Measurements from ENCODE around the gene DAPL1.

DAPL1 gene

DNA sequence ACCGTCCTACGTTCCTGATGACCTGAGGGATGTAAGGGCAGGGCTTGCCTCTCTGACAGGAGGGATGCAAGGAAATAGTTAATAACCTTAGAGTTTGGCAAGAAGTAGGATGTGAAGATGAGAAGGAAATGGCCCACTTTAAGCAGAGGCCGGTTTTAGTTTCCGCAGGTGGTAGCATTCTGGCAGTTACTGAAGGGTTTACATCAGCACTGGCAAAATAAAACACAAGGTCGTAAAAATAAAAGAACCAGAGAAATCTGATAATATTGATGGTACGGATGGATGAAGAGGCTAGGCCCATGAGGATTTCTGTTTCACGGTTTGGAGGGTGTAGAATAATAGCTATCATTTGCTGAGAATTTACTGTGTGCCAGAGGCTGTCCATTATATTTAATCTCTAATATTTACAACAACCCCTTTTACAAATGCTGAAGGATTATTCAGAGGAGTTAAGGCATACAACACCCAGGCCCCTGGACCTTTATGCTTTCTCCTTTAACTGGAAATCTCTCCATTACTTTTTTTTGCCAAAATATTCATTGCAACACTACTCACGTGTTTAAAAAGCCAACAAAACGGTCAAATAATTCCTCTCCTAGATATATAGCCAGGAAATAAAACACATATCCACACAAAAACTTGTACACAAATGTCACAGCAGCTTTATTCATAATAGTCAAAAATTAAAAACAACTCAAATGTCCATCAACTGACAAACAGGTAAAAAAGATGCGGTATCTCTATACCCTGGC, 28.5 kb downstream of the DAPL1 start:
- Histone ChIP-seq H2AFZ (ENCODE audit: low read depth, low read length) (no peak overlapping the region), H3K9ac (ENCODE audit: low read length) (no peak overlapping the region), H3K79me2 (ENCODE audit: low read length) (no peaks in the 10 kb centered on the region), H3K4me2 (ENCODE audit: low read length) (no peak overlapping the region), H4K20me1 (ENCODE audit: insufficient read depth, low read length) (no peaks in the 10 kb centered on the region), H3K27me3 (ENCODE audit: low read depth, low read length) (no peaks in the 10 kb centered on the region), H3K36me3 (replicated peaks; ENCODE audit: low read depth, low read length) (no peaks in the 10 kb centered on the region), H3K9me3 (ENCODE audit: insufficient read depth, low read length) (no peaks in the 10 kb centered on the region), H3K4me3 (ENCODE audit: low read length) (no peak overlapping the region), H3K4me1 (ENCODE audit: low read length) (no peaks in the 10 kb centered on the region), H3K27ac (ENCODE audit: low read length) (no peak overlapping the region)
- TF ChIP-seq, protein P1, sequence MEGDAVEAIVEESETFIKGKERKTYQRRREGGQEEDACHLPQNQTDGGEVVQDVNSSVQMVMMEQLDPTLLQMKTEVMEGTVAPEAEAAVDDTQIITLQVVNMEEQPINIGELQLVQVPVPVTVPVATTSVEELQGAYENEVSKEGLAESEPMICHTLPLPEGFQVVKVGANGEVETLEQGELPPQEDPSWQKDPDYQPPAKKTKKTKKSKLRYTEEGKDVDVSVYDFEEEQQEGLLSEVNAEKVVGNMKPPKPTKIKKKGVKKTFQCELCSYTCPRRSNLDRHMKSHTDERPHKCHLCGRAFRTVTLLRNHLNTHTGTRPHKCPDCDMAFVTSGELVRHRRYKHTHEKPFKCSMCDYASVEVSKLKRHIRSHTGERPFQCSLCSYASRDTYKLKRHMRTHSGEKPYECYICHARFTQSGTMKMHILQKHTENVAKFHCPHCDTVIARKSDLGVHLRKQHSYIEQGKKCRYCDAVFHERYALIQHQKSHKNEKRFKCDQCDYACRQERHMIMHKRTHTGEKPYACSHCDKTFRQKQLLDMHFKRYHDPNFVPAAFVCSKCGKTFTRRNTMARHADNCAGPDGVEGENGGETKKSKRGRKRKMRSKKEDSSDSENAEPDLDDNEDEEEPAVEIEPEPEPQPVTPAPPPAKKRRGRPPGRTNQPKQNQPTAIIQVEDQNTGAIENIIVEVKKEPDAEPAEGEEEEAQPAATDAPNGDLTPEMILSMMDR (IDR thresholded peaks at IDR 0.05; ENCODE audit: low read depth, low read length): no peak
- TF ChIP-seq EZH2phosphoT487 (IDR thresholded peaks at IDR 0.05; ENCODE audit: low read depth): no peak

DNA sequence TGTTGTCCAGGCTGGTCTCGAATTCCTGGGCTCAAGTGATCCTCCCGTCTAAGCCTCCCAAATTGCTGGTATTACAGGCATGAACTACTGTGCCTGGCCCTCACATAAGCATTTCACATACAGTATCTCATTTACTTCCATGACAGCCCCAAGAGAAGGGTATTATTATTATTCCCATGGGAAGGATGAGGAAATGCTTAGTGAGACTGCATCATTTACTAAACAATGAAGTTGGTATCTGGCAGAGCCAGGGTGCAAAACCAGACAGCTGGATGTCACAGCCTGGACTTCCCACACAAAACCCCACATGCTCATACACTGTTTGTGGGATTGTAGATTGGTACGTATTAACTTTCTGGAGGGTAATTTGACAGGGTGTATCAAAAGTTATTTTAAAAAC, 29.9 kb downstream of the DAPL1 start:
- H3K27me3 ChIP-seq (ENCODE audit: low read depth, low read length): no peaks in the 10 kb centered on the region
- no peak for TF ChIP-seq EZH2phosphoT487 (IDR thresholded peaks at IDR 0.05; ENCODE audit: low read depth)
- TF ChIP-seq, protein P1 (IDR thresholded peaks at IDR 0.05; ENCODE audit: low read depth, low read length): no peak
- no peak overlapping the region for H2AFZ ChIP-seq (ENCODE audit: low read depth, low read length)
- no peak overlapping the region for H3K4me3 ChIP-seq (ENCODE audit: low read length)
- no peak overlapping the region for H3K4me2 ChIP-seq (ENCODE audit: low read length)
- H3K4me1 ChIP-seq (ENCODE audit: low read length): no peaks in the 10 kb centered on the region
- no peak overlapping the region for H3K9ac ChIP-seq (ENCODE audit: low read length)
- no peaks in the 10 kb centered on the region for H3K79me2 ChIP-seq (ENCODE audit: low read length)
- H4K20me1 ChIP-seq (ENCODE audit: insufficient read depth, low read length): no peaks in the 10 kb centered on the region
- H3K36me3 ChIP-seq (replicated peaks; ENCODE audit: low read depth, low read length): no peaks in the 10 kb centered on the region
- no peaks in the 10 kb centered on the region for H3K9me3 ChIP-seq (ENCODE audit: insufficient read depth, low read length)
- no peak overlapping the region for H3K27ac ChIP-seq (ENCODE audit: low read length)

DNA sequence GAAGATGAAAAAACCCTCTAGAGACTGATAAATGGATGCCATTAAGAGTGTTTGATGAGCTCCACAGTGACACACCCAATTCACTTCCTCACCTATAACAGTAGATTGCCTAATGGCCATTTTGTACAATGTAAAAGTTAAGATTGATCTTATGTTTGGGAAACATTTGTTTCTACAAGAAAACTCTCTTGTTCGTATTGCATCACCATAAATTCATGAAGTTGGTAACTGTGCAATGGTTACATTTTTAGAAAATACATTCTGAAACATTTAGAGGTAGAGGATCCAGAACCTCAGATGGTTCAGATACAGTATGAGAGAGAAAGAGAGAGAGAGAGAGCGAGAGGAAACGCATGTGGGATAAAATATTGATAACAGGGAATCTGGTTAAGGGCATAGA, 31.8 kb downstream of the DAPL1 start:
- no peaks in the 10 kb centered on the region for H4K20me1 ChIP-seq (ENCODE audit: insufficient read depth, low read length)
- TF ChIP-seq, protein P1 (IDR thresholded peaks at IDR 0.05; ENCODE audit: low read depth, low read length): no peak
- TF ChIP-seq EZH2phosphoT487 (IDR thresholded peaks at IDR 0.05; ENCODE audit: low read depth): no peak
- no peak overlapping the region for H3K4me3 ChIP-seq (ENCODE audit: low read length)
- H3K27ac ChIP-seq (ENCODE audit: low read length): no peak overlapping the region
- no peak overlapping the region for H3K9ac ChIP-seq (ENCODE audit: low read length)
- H3K27me3 ChIP-seq (ENCODE audit: low read depth, low read length): no peaks in the 10 kb centered on the region
- H2AFZ ChIP-seq (ENCODE audit: low read depth, low read length): no peak overlapping the region
- H3K4me2 ChIP-seq (ENCODE audit: low read length): no peak overlapping the region
- no peaks in the 10 kb centered on the region for H3K79me2 ChIP-seq (ENCODE audit: low read length)
- H3K36me3 ChIP-seq (replicated peaks; ENCODE audit: low read depth, low read length): no peaks in the 10 kb centered on the region
- no peaks in the 10 kb centered on the region for H3K4me1 ChIP-seq (ENCODE audit: low read length)
- no peaks in the 10 kb centered on the region for H3K9me3 ChIP-seq (ENCODE audit: insufficient read depth, low read length)

DNA sequence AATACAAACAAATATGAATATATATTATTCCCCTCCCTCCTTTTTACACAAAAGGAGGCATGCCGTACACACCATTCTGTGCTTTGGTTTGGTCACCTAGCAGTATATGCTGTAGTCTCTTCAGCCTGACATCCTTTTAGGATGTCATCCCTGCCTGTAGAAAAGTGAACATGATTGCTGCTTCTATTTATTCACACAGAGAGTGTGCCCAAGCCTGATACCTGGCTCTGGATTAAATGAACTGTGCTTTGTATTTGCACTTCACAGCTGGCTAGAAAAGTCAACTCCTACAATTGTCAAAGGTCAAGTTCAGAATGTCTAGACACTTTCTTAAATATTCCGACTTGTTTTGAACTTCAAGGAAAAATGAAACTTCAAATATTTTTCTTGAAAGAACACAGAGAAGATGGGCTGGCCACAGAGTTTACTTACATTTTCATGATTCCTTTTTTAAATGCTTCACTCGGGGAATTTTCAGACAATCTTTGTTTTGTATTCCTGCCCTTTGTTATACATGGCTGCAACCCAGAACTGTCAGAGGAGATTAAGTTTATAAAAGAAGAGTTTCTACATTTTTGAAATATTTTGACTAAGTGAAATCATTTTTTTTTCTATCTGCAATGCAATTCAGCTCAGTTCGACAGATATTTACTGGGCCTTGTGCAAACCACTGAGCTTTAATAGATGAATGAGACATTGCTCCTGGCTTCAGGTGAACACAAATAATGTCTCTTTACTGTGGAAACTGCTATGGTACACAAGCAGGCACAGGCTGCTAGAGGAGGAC, 33.5 kb downstream of the DAPL1 start:
- H3K36me3 ChIP-seq (replicated peaks; ENCODE audit: low read depth, low read length): no peaks in the 10 kb centered on the region
- H2AFZ ChIP-seq (ENCODE audit: low read depth, low read length): no peak overlapping the region
- H3K79me2 ChIP-seq (ENCODE audit: low read length): no peaks in the 10 kb centered on the region
- TF ChIP-seq EZH2phosphoT487 (IDR thresholded peaks at IDR 0.05; ENCODE audit: low read depth): no peak
- TF ChIP-seq, protein P1 (IDR thresholded peaks at IDR 0.05; ENCODE audit: low read depth, low read length): no peak
- no peak overlapping the region for H3K4me2 ChIP-seq (ENCODE audit: low read length)
- H3K27ac ChIP-seq (ENCODE audit: low read length): no peak overlapping the region
- no peaks in the 10 kb centered on the region for H3K9me3 ChIP-seq (ENCODE audit: insufficient read depth, low read length)
- no peaks in the 10 kb centered on the region for H3K4me1 ChIP-seq (ENCODE audit: low read length)
- no peaks in the 10 kb centered on the region for H4K20me1 ChIP-seq (ENCODE audit: insufficient read depth, low read length)
- no peak overlapping the region for H3K4me3 ChIP-seq (ENCODE audit: low read length)
- no peak overlapping the region for H3K9ac ChIP-seq (ENCODE audit: low read length)
- no peaks in the 10 kb centered on the region for H3K27me3 ChIP-seq (ENCODE audit: low read depth, low read length)

All from OCI-LY3 (cell line).